HL-60 (cell line): ENCODE data around the gene RINL.

ENCODE experiments used
- POLR2AphosphoS5 ChIP-seq: IDR thresholded peaks from 2 replicates; pipeline ENCODE4 v1.6.1; 2012; ENCODE audit warnings: low read depth
- REST ChIP-seq: IDR thresholded peaks from 2 replicates; pipeline ENCODE4 v1.6.1; 2012; ENCODE audit warnings: low read depth; ENCODE audit not compliant: insufficient replicate concordance

- TF ChIP-seq POLR2AphosphoS5 = no peak
- TF ChIP-seq REST = no peak
Observed at GRCh38 chr19:38834590-38834989, 43.5 kb downstream of the RINL start.
